Cardiac septum (tissue), 1 donor: ENCODE results near the gene CEP131. TPM values are rescaled to one million over a fixed set of nuclear protein-coding genes. Genes with fewer than 3 reads are reported as not detected.
"Not testable (repeated sequence)": the region's sequence is repeated elsewhere in the genome, so short reads cannot be mapped to it uniquely, and the experiment has no call there.

ENCODE experiments used
- DNase-seq: peaks from one replicate; pipeline ENCODE4 v3.0.0-alpha.2; 2020; ENCODE audit warnings: low spot score
- intact Hi-C: fragments of 100-400 bp; cut with DNase I; formaldehyde crosslinking; loops from one replicate; pipeline ENCODE4 v1.14.0; 2022
- total RNA-seq: library from RNA; stranded (reverse); fragmentation: NEBNext Ultra II Directional; extraction: Animal tissue kit (Norgen Biotek cat#: 25700); gene quantifications from one replicate; pipeline ENCODE4 v1.2.1, GENCODE V29; 2021
- donor health status: DM: no; HTN: no; CAD: no.

CEP131 gene
- total RNA-seq, 1 donor from 2014 or later: 6.8 TPM

DNA sequence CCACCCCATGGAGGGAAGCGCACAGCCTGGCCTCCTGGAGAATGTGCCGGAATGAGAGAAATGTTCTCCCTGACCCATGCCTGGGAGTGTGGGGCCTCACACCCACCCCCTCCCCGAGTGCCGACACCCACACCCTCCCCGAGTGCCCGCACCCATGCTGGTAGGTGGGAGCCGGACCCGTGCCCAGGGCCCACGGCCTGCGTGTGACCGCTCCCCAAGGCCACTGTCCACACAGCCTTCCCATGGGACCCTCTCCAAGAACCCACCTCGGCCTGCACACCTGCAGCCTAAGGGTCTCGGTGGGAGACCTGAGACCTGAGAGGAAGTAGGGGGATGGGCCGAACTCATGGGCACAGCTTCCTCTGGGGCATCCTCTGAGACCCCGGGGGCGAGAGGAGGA, 60.8 kb downstream of the CEP131 start:
- intact Hi-C loops: no loop called here
- DNase-seq: no peak

DNA sequence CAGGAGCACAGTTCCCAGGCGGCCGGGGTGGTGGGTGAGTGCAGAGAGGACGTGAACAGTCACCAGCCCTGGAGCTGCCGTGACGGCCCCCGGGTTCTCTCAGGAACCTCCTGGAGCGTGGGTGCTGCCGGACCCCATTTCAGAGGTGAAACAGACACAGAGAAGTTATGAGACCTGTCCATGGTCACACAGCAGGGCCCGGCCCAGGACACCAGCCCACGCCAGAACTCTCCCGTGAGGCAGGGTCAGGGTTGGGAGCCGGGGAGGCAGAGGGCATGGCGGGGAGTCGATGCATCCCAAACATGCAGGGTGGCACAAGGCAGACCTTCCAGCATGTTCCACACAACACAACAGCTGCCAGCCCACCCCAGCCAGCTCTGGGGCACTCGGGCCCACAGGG, 61.2 kb downstream of the CEP131 start:
- no peak for DNase-seq
- intact Hi-C loops: no loop called here

DNA sequence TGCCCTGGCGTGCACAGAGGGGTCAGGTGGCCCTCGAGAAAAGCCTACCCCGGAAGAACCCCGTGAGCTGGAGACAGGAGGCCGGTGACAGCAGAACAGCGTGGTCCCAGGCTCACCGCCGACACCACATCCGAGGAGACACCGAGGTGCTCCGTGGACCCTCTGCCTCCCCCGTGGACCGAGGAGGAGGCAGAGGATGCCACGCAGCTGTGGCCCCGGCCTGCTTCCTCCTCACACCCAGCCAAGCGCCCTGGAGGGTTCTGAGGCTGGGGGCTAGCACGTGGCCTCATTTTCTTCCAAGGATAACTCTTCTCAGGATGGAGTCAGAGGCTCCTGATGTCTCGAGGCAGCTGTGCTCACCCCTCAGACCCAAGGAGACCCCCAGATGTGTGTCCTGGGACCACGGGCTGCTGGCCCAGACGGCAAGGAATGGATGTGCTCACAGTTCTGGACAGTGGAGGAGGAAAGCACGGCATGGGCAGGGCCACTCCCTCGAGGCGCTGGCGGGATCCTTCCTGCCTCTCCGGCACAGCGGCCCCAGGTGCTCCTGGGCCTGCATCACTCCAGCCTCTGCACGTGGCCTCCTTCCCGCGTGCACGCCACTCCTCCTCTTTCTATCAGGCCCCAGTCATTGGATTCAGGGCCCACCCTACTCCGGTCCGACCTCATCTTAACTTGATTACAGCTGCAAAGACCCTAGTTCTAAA, 61.9 kb downstream of the CEP131 start:
- DNase-seq: no peak
- intact Hi-C loops: no loop called here

DNA sequence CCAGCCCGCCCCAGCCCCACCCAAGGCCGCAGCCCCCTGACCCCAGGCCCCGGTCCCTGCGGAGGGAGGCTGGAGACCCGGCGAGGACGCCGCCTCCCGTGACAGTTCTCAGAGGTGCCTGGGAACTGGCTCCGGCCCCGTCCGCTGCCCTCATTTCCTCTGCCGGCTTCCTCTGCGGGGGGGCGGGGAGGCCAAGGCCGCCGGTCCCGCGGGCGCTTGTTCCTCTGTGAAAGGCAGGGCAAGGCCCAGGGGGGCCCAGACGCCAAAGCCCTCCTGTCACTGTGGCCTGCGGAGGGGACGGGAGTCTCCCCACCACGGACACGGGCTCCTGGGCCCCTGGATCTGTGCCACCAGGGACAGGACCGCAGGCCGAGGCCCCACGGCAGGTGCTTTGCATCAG, 62.5 kb downstream of the CEP131 start:
- intact Hi-C loops: no loop called here
- peak; percentile 93 for DNase-seq

DNA sequence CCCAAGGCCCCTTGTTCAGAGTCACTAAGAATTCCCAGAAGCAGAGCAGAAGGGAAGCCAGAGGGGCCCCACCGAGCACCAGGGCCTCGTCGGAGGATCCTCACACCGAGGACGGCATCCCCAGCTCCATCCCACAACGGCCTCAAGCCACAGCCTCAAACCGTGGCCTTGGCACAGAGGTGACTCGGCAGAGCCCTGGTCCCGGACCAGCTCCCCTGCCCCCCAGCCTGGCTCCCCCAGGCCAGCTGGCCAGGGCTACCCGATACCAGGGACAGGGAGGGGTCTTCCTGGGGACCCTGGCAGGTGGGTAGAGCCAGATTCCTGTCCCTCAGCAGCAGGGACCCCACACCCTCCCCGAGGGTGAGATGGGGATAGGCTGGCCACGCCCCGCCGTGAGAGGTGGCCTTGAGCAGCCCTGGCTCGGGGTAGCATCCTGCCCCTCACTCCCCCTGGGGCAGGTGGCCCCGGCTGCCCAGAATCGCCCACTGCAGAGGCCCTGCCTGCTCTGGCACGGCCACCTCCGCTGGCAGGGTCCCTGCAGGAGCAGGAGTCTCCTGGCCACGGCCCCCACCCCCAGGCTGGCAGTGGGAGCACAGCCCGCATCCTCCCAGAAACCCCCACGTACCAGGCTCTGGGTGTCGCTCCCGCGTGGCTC, 63.0 kb downstream of the CEP131 start:
- intact Hi-C loops: no loop called here
- no peak for DNase-seq

DNA sequence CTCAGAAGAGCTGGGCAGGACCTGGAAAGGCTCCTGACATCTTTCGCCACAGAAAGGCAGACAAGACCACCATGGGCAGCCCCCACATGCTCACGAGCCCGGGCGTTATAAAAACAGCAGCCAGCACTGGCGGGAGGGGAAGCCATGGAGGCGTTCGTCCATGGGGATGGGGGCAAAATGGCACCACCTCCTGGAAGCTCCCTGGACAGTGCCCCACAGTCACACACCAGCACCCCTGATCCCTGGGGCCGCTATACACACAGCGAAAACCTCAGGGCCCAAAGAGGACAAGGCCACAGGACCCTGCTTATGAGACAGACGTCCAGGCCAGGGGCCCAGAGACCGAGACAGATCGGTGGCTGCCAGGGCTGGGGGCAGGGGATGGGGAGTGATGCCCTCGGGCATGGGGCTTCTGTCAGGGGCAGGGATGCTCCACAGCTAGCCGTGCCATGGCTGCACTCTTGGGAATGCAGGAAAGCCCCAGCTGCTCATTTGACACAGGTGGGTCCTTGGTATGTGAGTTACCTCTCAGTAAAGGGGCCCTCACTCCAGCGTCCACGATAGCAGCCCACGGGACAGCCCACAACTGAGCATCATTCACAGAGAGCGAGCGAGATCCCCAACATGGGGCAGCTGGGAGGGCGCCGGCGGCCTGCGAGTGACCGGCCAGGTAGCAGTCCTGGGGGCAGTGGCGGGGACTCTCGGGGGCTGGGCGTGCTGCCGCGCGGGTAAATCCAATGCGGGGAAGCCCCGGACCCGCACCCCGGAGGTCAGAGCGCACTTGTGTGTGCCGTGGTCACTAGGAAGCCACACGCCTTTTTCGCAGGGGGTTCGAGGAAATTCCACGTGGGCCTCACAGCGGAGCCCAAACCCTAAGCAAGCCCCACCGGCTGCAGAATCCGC, 63.8 kb downstream of the CEP131 start:
- no peak for DNase-seq
- intact Hi-C loops: no loop called here

DNA sequence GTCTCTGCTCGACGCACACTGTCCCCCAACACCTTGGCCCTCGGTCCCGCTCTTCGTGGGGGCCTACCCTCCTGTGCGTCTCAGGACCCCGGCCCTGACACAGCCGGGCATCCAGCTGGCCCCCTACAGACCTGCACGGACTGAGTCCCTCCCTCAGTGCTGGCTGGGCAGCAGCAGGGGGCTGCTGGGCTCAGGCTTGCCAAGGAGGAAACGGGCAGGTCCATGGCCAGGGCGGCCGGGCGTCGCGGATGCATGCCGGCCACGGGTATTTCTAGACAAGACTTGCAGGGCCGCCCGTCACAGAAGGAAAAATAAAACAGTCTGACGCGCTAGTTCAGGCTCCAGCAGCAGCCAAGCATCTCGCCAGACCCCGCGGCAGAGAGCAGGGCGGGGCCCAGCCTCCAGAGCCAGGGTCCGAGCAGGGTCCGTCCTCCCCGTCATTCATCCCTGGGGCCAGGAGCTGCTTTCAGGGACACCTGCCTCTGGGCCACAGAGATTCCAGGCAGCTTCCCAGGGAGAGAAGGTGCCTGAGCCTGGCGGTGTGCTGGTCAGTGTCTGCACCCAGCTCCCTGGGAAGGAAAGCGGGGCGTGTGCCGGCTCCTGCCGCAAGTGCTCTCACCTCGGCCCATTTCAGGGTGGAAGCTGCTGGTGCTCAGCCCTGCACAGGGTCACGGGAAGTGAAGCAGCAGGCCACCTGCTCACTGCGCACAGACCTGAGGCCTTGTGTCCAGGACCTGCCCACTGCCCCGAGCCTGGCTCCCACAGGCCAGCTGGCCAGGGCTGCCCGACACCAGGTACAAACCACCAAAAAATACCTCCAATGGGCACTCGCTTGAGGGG, 64.7 kb downstream of the CEP131 start:
- intact Hi-C loops: no loop called here

DNA sequence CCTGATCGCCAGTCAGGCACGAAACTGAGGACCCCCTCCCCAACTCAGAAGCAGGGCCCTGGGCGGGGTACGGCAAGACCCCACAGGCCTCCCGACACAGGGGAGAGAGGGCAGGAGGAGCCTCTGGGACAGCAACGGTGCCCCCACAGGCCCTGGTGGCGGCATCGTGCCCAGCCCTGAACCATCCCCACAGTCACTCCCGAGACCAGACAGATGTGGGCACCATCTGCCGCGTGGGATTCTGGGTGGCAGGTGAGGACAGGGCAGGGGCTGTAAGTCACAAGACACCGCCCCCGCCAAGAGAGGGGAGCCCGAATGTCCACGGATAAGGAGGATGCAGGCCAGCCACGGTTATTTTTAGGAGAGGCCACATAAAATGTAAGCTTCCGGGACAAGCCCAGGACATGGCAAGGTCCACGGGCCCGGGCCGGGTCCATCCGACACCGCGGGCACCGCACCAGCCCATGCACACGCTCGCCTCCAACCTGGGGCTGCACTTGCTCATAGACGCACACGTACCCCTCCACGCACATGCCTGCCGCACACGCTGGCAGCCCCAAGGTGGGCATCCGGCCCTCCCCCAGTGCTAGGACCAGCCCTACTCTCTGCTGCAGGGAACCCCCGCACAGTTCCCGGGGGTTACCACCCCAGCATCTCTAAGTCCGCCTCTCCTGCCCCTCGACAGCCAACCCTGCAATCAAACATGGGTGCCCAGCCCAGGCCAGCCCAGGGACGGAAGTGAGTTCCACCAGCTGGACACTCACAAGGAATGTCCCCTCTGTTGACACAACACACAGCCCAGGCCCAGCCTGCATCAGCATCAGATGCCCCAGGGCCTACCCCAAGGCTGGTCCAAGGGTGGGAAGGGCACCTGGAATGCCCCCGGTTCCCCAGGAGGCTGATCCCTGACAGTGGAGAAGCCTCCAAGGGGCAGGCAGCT, 65.6 kb downstream of the CEP131 start:
- DNase-seq: no peak
- intact Hi-C loops: no loop called here

More for the DNA sequence above, 64.7 kb downstream of the CEP131 start:
- DNase-seq: no peak

DNA sequence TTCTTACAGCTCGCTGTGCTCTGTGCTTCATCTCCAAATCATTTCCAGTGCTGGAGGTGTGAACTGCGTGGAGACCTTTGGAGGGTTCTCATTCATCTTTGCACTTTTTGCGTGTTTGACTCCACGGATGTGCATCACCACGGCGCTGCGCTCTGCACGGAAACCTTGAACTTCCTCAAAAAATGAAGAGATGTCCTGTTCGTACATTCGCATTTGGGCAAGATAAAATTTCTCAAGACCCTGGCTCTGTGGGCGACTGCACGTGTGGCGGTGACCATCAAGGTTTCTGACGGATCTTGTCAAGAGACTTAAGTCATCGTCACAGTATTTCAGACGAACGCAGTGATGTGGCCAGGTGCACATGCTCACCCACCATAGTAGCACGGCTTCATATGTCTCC, 67.8 kb downstream of the CEP131 start:
- intact Hi-C loops: no loop called here
- DNase-seq: no peak

DNA sequence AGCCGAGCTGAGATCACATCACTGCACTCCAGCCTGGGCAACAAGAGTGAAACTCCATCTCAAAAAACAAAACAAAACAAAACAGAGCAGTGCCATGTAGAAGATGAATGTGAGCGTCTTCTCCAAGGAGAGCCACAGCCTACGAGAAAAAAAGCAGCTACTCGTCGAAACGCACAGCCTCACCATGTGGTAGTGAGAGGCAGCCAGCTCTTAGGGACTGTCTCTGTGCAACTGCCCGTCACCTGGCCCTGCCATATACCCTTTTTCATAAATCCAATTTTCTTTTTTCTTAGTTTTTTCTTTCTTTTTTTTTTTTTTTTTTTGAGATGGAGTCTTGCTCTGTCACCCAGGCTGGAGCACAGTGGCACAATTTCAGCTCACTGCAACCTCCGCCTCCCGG, 68.7 kb downstream of the CEP131 start:
- intact Hi-C loops, DNase-seq: not testable (repeated sequence)

DNA sequence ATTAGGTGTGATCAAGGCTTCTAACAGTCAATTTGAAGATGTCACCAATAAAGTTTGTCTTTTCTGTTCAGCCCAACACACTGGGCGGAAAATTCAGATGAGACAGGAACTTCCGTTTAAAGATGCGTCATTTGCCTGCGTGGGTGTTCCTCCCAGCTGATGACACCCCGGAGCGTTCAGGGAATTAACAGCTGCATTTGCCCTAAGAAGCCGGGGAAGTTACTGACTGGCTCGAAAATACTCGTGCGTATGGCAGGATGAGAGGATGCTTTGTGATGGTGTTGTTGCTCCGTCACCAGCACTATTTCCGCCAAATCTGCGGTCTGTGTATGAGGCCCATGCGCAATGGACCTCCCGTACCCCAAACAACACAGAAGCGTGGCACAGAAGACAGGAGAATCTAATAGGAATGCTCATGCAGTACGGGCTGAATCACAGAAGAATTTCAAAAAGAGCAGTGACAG, 69.4 kb downstream of the CEP131 start:
- DNase-seq: no peak
- intact Hi-C loops: no loop called here

DNA sequence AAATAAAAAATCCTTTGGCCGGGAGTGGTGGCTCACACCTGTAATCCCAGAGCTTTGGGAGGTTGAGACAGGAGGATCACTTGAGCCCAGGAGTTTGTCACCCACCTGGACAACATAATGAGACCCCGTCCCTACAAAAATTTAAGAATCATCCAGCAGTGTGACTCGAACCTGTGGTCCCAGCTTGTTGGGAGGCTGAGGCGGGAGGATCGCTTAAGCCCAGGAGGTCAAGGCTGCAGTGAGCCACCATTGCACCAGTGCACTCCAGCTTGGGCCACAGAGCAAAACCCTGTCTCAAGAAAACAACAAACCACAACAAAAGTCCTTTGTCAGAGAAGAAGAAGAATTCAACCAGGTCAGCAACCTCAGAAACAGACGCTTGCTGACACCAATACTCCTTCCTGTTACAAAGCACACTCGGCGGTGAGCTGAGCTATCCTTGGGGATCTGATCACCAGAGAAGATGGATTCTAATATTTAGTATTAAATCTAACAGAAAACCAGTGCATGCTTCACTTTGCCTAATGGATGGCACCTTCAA, 70.4 kb downstream of the CEP131 start:
- no peak for DNase-seq
- intact Hi-C loops: no loop called here

DNA sequence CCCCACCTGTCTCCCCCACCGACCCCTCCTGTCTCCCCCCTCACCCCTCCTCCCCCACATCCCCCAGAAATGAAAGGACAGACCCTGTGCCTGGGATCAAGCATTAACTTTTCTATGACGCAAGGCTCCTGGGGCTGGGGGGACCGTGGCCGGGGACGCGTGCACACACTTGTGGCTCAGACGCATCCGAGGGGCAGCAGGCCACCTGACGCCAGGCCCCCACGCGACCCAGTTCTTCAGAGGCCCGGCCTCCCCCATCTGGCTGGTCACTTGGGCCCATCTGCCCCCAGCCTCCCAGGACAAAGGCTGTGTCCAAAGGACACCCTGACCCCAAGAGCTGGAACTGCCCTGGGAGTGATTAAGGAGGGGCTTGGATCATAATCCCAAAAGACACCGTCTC, 71.5 kb downstream of the CEP131 start:
- DNase-seq: no peak
- intact Hi-C loops: no loop called here

DNA sequence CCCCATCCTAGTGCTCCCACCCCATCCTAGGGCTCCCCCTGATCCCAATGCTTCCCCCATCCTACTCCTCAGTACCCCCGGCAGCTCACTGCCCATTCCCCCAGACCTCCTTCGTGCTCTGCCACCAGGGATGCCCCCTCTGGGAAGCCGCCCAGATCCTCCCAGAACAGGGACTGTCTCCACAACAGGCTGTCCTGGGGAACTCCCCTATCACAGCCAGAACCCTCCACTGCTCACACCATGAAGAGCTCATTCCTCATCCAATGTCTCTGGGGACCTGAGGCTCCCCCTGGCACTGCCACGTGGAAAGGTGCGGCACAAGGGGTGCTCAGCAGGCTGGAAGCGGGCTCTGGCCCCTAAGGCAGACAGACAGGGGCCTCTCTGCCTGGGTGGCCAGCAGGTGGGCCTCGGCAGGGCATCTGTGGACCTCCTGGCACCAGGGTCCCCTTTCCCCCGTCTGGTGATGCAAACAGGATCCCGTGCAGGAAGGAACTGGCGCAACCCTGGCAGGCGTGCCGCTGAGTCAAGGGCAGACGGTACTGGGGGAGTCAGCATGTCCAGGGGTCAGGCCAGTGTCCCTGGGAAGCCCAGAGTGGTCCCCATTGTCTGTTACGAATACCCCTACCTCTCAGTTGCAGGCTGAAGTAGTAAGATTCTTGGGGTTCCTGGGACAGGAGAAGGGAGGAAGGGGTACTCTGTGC, 72.2 kb downstream of the CEP131 start:
- intact Hi-C loops: no loop called here
- peak; percentile 92 for DNase-seq

DNA sequence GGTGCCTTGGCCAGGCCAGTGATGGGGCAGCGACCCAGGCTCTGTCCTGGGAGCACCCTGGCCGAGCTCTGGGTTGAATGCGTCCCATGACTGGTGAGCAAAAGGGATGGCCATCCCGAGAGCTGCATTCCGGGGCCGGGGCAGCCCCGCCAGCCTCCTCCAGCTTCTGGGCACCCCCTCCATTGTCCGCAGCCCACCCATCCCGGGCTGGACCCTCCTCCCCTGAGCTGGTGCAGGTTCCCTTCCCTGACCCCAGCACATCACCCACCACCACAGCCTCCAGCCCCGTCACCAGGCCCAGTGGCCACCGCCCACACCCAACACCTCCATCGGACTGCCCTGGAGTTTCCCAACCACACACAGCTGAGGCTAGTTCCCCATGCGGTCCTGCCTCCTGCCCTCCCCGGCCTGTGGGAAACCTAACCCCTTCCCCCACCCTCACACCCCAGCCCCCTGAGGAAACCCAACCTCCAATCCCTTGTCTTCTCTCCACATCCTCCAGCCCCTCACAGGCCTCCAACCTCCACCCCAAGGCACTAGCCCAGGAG, 73.7 kb downstream of the CEP131 start:
- intact Hi-C loops: no loop called here
- DNase-seq: peak; percentile 85

DNA sequence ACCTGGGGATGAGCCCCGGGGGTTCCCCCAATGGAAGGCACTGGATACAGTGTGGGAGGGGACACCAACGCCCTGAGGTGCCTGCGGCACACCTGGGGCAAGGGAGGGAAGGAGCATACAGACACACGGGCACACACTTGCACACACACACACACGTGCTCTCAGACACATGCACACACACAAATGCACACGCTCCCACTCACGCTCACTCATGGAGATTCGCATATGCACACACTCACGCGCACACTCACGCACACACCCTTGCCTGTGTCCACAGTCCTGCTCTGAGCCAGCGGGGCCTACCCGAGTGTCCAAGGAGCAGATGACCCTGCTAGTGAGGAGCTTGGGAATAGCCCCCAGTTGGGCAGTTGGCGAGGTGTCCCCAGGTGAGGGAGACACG, 74.2 kb downstream of the CEP131 start:
- DNase-seq: no peak
- intact Hi-C loops: no loop called here

DNA sequence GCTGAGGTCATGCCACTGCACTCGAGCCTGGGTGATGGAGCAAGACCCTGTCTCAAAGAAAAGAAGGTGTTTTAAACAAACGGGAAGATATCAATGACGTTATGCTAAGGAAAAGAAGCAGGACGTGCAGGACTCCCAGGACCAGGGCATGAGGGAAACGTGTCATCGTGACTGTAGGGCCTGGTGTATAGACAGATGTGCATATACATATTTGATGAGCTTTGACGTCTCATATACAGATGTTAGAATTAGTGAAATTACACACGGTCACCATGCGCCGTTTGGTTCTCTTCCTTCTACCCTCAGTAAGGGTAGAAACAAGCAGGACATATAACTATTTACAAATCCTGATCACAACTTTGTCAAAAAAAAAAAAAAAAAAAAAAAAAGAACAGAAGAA, 75.1 kb downstream of the CEP131 start:
- intact Hi-C loops: no loop called here
- no peak for DNase-seq
